ENCODE results near the gene TUBA4A.
"Not testable (repeated sequence)": the region's sequence is repeated elsewhere in the genome, so short reads cannot be mapped to it uniquely, and the experiment has no call there.

The TUBA4A gene

DNA sequence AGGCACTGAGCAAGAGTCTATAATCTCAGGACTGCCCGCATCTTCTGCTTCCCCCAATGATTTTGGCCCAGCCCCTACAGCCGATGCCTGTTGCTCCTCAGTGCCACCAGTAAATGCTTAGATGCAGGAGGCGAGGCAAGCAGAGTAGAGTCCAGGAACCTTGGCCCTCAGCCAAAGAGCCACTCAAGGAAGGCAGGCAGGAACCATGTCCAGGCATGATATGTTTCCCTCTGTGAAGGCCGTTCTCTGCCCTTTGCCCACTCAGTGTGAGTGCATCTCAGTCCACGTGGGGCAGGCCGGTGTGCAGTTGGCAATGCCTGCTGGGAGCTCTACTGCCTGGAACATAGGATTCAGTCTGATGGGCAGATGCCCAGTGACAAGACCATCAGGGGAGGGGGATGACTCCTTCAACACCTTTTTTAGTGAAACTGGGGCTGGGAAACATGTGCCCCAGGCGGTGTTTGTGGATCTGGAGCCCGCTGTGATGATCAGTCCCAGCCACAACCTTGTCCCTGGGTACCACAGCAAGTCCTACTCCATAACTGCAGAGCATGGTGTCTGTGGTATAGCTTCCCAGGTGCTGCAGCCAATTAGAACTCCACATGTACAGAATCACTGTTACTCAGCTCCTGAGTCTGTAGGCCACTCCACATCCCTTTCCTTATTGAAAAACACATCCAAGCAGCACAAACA is 15.8 kb upstream of the TUBA4A start:
- no peak for DNase-seq (ENCODE audit: low spot score)
- FAIRE-seq: no peak

DNA sequence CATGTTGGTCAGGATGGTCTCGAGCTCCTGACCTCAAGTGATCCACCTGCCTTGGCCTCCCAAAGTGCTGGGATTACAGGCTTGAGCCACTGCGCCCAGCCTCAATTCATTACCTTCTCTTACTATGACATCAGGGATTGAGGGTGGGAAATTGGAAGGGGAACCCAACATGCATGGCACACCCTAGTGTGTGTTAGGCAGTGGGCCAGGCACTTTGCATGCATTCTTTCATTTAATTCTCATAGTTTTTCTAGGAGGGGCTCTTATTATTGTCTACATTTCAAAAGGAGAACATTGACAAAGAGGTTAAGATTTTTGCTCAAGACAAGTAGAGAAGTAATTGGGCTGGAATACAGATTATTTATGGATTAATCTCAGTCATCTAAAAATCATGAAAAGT is 14.6 kb upstream of the TUBA4A start:
- DNase-seq (ENCODE audit: low spot score): no peak
- FAIRE-seq: no peak

DNA sequence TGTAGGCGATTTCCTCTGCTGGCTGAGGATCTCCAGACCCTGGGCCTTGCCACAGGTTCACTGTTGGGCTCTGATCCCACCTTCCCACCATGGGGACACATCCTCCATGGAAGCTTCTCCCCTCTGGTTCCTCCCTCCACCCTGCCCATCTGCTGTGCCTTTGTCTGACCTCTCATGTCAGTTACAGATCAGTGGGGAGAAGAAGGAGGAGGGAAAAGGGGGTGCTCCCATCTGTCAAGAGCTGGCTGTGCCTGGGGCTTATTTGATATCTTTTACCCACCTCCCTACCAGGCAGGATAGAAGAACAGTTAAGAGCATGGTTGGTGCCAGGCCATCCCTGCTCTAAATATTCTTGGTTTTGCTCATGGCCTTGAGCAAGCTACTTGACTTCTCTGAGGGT is 13.2 kb upstream of the TUBA4A start:
- no peak for FAIRE-seq
- no peak for DNase-seq (ENCODE audit: low spot score)

- FAIRE-seq: no peak
- DNase-seq (ENCODE audit: low spot score): no peak
Measured at GRCh38 chr2:219266232-219266631, 12.5 kb upstream of the TUBA4A start.

- no peak for FAIRE-seq
- DNase-seq (ENCODE audit: low spot score): no peak
Measured at GRCh38 chr2:219261024-219261855, 7.5 kb upstream of the TUBA4A start.

- DNase-seq (ENCODE audit: low spot score); FAIRE-seq: not testable (repeated sequence)
Measured at GRCh38 chr2:219258942-219259341, 5.2 kb upstream of the TUBA4A start.

GRCh38 chr2:219254590-219255201 is 978 bp upstream of the TUBA4A start:
- FAIRE-seq (no peak), DNase-seq (ENCODE audit: low spot score) (no peak)

- DNase-seq (ENCODE audit: low spot score) (peak; percentile 39), FAIRE-seq (no peak)
Measured at GRCh38 chr2:219252900-219253752, 592 bp downstream of the TUBA4A start, which contains the start of gene TUBA4B. TSS of gene TUBA4B (plus strand) at chr2:219253243. CDS start at chr2:219253408, 165 bp downstream.

GRCh38 chr2:219252570-219252899 is 1.2 kb downstream of the TUBA4A start:
- no peak for DNase-seq (ENCODE audit: low spot score)
- FAIRE-seq: no peak

DNA sequence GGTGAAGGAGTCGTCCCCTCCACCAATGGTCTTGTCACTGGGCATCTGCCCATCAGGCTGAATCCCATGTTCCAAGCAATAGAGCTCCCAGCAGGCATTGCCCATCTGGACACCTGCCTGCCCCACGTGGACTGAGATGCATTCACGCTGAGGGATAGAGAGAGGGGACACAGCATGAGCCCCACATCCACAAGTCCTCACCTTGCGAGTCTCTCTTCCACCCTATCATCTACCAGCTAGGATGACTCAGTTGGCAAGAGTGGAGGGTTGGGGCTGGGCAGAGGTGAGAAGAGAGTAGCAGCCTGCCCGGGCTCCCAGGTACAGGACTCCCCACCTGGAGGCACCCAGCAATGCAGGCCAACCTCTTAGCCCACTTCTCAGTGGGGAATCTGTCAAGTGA is 1.6 kb downstream of the TUBA4A start:
- no peak for FAIRE-seq

DNA sequence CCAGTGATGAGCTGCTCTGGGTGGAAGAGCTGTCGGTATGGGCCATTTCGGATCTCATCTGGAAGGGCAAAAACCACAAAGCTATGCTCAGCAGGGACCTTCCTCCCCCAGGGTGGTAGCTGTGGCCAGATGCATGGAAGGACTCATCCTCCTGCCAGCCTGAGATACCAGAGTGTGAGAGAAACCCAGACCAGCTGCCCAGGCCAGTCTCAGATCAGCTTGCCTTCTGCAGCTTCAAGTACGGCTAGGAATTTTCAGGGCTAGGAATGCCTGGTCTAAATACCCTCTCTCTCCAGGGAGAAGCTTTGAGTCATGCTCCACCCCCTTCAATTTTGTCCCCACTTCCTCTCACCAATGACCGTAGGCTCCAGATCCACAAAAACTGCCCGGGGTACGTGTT is 2.1 kb downstream of the TUBA4A start:
- FAIRE-seq (peak; percentile 70), DNase-seq (ENCODE audit: low spot score) (peak; percentile 69)

More for the DNA sequence above, 1.6 kb downstream of the TUBA4A start:
- peak; percentile 29 for DNase-seq (ENCODE audit: low spot score)

- FAIRE-seq (no peak), DNase-seq (ENCODE audit: low spot score) (no peak)
Measured at GRCh38 chr2:219250049-219250781, 3.5 kb downstream of the TUBA4A start.

DNA sequence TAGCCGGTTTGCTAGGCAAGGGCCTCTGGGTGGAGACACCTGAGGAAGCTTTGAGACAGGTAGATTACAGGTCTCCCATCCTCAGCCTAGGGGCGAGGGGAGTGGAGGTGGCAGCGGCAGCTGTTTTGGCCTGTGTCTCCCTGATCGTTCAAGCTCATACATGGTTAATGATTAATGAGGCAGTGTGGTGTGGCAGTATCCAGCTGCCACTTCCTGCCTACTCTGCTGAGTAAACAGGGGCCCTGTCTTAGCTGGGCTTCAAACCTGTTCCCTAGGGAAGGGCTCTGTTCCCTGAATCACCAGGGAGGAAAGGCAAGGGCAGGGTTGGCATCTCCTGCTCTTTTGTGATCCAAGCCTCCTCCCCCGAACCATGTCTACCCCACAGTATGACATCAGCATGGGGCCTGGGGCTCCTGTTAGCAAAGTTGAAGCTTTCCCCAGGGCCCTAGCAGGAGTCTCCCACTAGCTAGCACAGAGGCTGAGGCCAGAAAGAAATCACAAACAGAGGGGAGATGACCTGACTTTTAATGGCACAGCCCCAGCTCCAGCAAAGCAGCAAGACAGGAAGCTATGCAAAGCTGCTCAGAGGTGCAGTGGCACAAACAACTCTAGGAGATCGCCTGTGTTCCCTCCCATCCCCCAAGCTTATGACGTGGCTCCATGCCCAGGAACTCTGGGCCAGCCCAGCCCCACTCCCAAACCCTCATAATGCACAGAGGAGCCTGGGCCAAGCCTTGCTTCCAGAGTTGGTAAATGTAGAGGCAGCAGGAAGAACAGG is 4.3 kb downstream of the TUBA4A start:
- peak; percentile 89 for FAIRE-seq
- peak; percentile 97 for DNase-seq (ENCODE audit: low spot score)

DNA sequence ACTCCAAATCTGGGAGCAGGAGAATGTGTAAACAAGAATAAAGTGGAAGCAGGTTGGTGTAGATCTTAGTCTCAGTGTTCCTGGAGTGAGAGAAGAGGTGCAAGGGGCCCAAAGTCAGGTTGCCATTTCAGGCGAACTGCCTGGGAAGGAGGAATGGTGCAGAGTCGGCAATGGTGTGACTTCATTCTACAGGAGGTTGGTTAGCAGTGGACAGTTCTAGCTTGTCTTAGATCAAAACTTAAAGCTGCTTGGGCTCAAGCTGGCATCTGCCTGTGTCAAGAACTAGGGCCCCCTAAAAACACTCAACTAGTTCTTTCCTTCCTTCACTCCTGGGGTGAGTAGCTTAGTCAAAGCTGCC is 4.9 kb downstream of the TUBA4A start:
- FAIRE-seq (no peak), DNase-seq (ENCODE audit: low spot score) (no peak)

DNA sequence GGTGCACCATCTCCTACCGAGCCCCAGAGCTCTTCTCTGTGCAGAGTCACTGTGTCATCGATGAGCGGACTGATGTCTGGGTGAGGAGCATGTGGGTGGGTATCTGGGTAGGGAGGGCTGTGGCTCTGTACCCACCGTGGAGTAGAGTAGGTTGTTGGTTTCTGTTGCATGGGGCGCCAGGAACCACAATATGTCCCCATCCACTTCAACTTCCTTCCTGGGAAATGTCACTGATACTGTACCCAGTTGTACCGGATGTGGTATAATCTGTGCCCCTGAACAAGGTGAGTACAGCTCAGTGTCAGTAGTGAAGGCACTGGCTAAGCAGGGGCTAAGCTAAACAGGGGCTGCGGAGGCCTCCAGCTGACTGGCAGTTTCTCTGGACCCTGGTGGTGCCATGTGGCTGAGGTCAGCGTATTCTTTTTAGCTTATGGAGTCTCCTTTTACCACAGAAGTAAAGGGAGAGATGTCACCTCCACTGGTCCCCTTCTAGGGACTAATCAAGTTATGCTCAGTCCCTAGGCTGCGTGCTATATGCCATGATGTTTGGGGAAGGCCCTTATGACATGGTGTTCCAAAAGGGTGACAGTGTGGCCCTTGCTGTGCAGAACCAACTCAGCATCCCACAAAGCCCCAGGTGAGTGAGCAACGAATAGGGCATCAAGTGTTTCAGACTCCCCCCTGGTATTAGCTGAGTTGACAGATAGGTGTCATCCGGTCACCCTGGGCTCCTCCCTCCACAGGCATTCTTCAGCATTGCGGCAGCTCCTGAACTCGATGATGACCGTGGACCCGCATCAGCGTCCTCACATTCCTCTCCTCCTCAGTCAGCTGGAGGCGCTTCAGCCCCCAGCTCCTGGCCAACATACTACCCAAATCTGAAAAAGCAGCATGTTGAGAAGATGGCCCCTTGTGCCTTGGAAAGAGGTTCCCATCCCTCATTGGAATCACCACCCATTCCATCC is 5.8 kb downstream of the TUBA4A start:
- no peak for FAIRE-seq
- DNase-seq (ENCODE audit: low spot score): no peak

- DNase-seq (ENCODE audit: low spot score): no peak
- no peak for FAIRE-seq
Measured at GRCh38 chr2:219246559-219246958, 7.2 kb downstream of the TUBA4A start.

DNA sequence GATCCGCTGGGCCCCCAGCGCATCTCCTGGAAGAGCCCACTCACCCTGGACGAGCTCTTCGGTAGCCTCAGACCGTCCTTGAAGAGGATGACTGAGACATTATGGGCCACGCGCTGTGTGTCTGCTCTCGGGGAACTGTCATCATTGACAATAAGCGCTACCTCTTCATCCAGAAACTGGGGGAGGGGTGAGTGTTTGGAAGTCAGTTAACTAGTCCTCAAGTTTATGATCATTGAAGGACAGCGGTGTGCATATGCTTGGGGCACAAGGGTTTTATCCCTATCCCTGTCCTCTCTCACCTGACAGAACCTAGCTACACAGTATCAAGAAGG is 7.9 kb downstream of the TUBA4A start:
- DNase-seq (ENCODE audit: low spot score): no peak
- FAIRE-seq: no peak

DNA sequence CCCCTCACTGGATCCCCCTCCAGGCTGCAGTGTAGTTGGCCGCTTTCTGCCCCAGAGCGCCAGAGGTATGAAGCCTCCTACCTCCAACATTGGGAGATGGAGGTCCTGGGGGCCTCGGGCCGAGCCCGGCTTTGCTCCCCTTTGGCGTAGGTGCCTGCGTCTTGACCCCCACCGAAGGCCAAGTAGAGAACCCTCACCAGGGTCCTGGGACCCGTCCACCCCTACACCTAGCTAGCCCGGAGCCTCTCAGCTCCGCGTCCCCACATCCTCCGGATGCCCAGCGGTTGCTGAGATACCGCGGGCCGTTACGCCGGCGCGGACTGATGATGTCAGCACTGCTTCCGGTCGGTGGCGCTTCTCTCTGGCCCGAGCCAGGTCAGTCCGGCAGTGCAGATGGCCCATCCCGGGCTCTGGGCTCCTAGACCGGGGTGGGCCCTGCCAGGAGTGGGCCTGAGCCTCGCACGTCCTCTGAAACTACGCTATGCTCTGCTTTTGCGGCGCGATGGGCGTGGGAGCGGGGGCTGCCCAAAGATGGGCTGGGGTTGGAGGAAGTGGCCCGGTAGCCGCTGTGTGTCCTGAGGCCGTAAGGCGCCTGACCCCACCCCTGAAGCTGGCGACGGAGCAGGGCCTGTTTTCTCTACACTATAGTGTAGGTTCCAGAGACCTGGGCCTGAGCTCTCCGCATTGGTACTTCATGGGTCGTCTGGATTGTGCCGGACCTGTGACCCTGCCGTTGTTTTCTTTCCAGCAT is 8.4 kb downstream of the TUBA4A start, which contains the start of the genes GLB1L and STK16:
GLB1L (minus strand) TSS at position 297 of the 751 bp plus-strand sequence. CDS start 1,871 bp downstream, outside the sequence.
STK16 (plus strand) TSS at position 332 of the 751 bp plus-strand sequence. CDS start 521 bp downstream, outside the sequence.
- no peak for FAIRE-seq
- peak; percentile 84 for DNase-seq (ENCODE audit: low spot score)
